B cell (primary cell): ENCODE results near the gene PLXDC1. TPM values are rescaled to one million over a fixed set of nuclear protein-coding genes. Genes with fewer than 3 reads are reported as not detected.

Source experiments
- ATAC-seq: fragments of 200-7000 bp; cut with Tn5 transposase; one replicate; pipeline ENCODE4 v1.10.0; 2021; ENCODE audit warnings: low read depth, mild to moderate bottlenecking, moderate number of reproducible peaks, moderate library complexity
- CTCF ChIA-PET: fragments of 350-600 bp; sonication (Branson Sonifier 250); formaldehyde crosslinking; loops from one replicate; lab custom pipeline; 2021; ENCODE audit warnings: antibody characterized with exemption, inconsistent platforms; lab: Charles Lee
- POLR2A ChIA-PET: fragments of 350-600 bp; sonication (Branson Sonifier 250); formaldehyde crosslinking; loops from one replicate; lab custom pipeline; 2021; ENCODE audit warnings: antibody characterized with exemption; lab: Charles Lee
- DNase-seq: peaks from one replicate; pipeline ENCODE4 v3.0.0; 2013
- H2AFZ ChIP-seq: 2 replicates; pipeline ENCODE4 v1.6.1; 2012; ENCODE audit warnings: mild to moderate bottlenecking, low read depth, low read length; ENCODE audit not compliant: insufficient read depth, poor library complexity, severe bottlenecking
- H3K27ac ChIP-seq, 2 donors: 1 replicate in 1 of 2; 2 replicates in 1 of 2; pipeline ENCODE4 v1.5.1; 2012 to 2013; ENCODE audit warnings: low read length in 2 of 2, mild to moderate bottlenecking in 2 of 2, moderate library complexity in 1 of 2
- H3K27me3 ChIP-seq, 4 experiments: fragments of 200-600 bp in 1 of 4; sonication (generic) in 1 of 4; replicated peaks in 1 of 4; 1 replicate in 2 of 4; 2 replicates in 2 of 4; pipeline versions ENCODE4 v1.6.1 to v1.7.0; 2013 to 2016; ENCODE audit warnings: low read length in 3 of 4, mild to moderate bottlenecking in 2 of 4, mixed read lengths in 1 of 4, moderate library complexity in 1 of 4; ENCODE audit not compliant: insufficient read depth in 4 of 4, control insufficient read depth in 3 of 4; ENCODE audit errors: control extremely low read depth in 1 of 4
- H3K36me3 ChIP-seq, 2 experiments: replicated peaks in 1 of 2; 1 replicate in 1 of 2; 2 replicates in 1 of 2; pipeline versions ENCODE4 v1.6.1 to v1.7.1; 2013; ENCODE audit warnings: low read length in 1 of 2; ENCODE audit not compliant: insufficient read depth in 2 of 2, control insufficient read depth in 1 of 2; ENCODE audit errors: control extremely low read depth in 1 of 2, extremely low read depth in 1 of 2
- H3K4me1 ChIP-seq, 2 donors: fragments of 200-600 bp in 1 of 2; sonication (generic) in 1 of 2; 1 replicate in 1 of 2; 2 replicates in 1 of 2; pipeline versions ENCODE4 v1.5.1 to v1.6.1; 2013 to 2017; ENCODE audit warnings: low read length in 2 of 2; ENCODE audit not compliant: control insufficient read depth in 2 of 2, insufficient read depth in 2 of 2
- H3K4me2 ChIP-seq: replicated peaks from 2 replicates; pipeline ENCODE3; 2012; ENCODE audit warnings: mild to moderate bottlenecking, low read depth, low read length; ENCODE audit not compliant: poor library complexity, severe bottlenecking
- H3K4me3 ChIP-seq, 5 experiments: fragments of 200-600 bp in 1 of 5; sonication (generic) in 1 of 5; 1 replicate in 3 of 5; 2 replicates in 2 of 5; pipeline versions ENCODE4 v1.5.1 to v1.7.0; 2011 to 2016; ENCODE audit warnings: low read length in 4 of 5, mild to moderate bottlenecking in 4 of 5, low read depth in 2 of 5, control low read depth in 1 of 5, moderate library complexity in 1 of 5; ENCODE audit not compliant: insufficient read depth in 1 of 5; ENCODE audit errors: control extremely low read depth in 1 of 5, extremely low read depth in 1 of 5
- H3K79me2 ChIP-seq: fragments of 200-600 bp; sonication (generic); one replicate; pipeline ENCODE4 v1.6.0; 2016; ENCODE audit warnings: low read length; ENCODE audit not compliant: control insufficient read depth, insufficient read depth
- H3K9ac ChIP-seq: fragments of 200-600 bp; sonication (generic); 2 replicates; pipeline ENCODE4 v1.6.1; 2017; ENCODE audit warnings: mild to moderate bottlenecking, low read length, moderate library complexity
- H3K9me3 ChIP-seq, 3 donors: one replicate each; pipeline versions ENCODE4 v1.6.1 to v1.7.1; 2013; ENCODE audit warnings: low read length in 2 of 3; ENCODE audit not compliant: control insufficient read depth in 2 of 3, insufficient read depth in 1 of 3; ENCODE audit errors: control extremely low read depth in 1 of 3
- H4K20me1 ChIP-seq: 2 replicates; pipeline ENCODE4 v1.6.0; 2012; ENCODE audit warnings: mild to moderate bottlenecking, low read length; ENCODE audit not compliant: insufficient read depth, control insufficient read depth, poor library complexity, severe bottlenecking
- H3K27ac Mint-ChIP-seq: one replicate; pipeline ENCODE4 v1.8.0; 2021; ENCODE audit warnings: mixed read lengths
- H3K27me3 Mint-ChIP-seq: one replicate; pipeline ENCODE4 v1.8.0; 2021; ENCODE audit warnings: mixed read lengths
- H3K4me1 Mint-ChIP-seq: one replicate; pipeline ENCODE4 v1.8.0; 2021; ENCODE audit warnings: mixed read lengths
- H3K4me3 Mint-ChIP-seq: one replicate; pipeline ENCODE4 v1.8.0; 2021; ENCODE audit warnings: mixed read lengths
- H3K9me3 Mint-ChIP-seq: one replicate; pipeline ENCODE4 v1.8.0; 2022; ENCODE audit warnings: mixed read lengths; ENCODE audit not compliant: insufficient read depth
- EZH2 ChIP-seq: IDR thresholded peaks from 2 replicates; pipeline ENCODE4 v1.6.1; 2012; ENCODE audit warnings: borderline replicate concordance, low read depth, mild to moderate bottlenecking, moderate library complexity, low read length; ENCODE audit not compliant: insufficient read depth, poor library complexity, severe bottlenecking
- WGBS: methylation state at CpG from one replicate; pipeline ENCODE4 v1.1.5; 2013; ENCODE audit warnings: missing lambda C conversion rate; ENCODE audit not compliant: insufficient coverage; 5-methylcytosine and 5-hydroxymethylcytosine counted together
- intact Hi-C: fragments of 100-400 bp; cut with micrococcal nuclease; formaldehyde crosslinking; loops from one replicate; pipeline ENCODE4 v1.10.0; 2022
- polyA plus RNA-seq: library from polyadenylated mRNA; depleted of rRNA; stranded (reverse); fragments of >200 nt; gene quantifications from 2 replicates; pipeline ENCODE4 v1.2.3, GENCODE V29; 2012
- total RNA-seq, 2 donors: library from RNA; stranded (reverse); fragments of 120-200 nt in 1 of 2; gene quantifications; 1 replicate in 1 of 2; 2 replicates in 1 of 2; pipeline versions ENCODE4 v1.2.3 to v1.2.4, GENCODE V29; 2013 to 2022
- TF ChIP-seq, protein P1 (sequence below): fragments of 200-600 bp; IDR thresholded peaks from one replicate; pipeline ENCODE4 v1.8.0; 2022; ENCODE audit warnings: antibody characterized with exemption, mild to moderate bottlenecking

Gene PLXDC1
- total and polyA plus RNA-seq, 2 donors (not counting 1 experiment from before 2014, with no cell fraction given) = 0.69 TPM; not detected in 1

DNA sequence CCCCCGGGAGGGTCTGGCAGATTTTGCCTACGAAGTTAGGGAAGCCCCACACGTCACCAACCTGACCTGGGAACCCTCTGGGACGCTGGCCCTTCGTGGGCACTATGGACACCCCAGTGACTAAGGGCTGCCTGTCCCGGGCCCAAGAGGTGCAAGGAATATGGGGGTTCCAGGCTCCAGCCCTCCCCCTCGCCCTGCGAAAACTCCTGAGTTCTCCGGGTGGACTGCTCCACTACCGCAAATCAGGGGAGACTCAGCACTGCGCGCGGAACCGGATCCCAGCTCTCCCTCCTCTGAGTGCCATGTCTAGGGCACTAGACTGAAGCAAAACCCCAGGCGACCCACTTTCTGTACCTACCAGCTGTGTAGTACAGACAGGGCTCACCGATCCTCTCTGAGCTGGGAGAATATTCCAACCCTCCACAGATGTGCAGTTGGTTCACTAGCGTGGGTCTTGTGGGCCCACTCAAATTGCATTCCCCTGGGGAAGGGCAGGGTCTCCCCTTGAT is 14.5 kb upstream of the PLXDC1 start, which contains the start of gene ARL5C:
Gene ARL5C (minus strand): TSS at position 321 of the 509 bp plus-strand sequence. CDS start 401 bp downstream, outside the sequence.
- no peak within 1 kb of the TSS for H3K27ac ChIP-seq
- peaks cover 0 to 40% (median 12%) of the 10 kb centered on the region in 4 experiments for H3K27me3 ChIP-seq
- peak; percentile 29 for DNase-seq
- Mint-ChIP-seq H3K27ac (peak within 1 kb of the TSS; percentile 29), H3K27me3 (peaks cover 20% of the 10 kb centered on the region), H3K4me3 (peak within 1 kb of the TSS; percentile 90), H3K9me3 (no peaks in the 10 kb centered on the region), H3K4me1 (peaks cover 28% of the 10 kb centered on the region)
- no peaks in the 10 kb centered on the region for H4K20me1 ChIP-seq
- H3K79me2 ChIP-seq = no peaks in the 10 kb centered on the region
- intact Hi-C loops = no loop called here
- TF ChIP-seq EZH2 = no peak
- TF ChIP-seq, protein P1, sequence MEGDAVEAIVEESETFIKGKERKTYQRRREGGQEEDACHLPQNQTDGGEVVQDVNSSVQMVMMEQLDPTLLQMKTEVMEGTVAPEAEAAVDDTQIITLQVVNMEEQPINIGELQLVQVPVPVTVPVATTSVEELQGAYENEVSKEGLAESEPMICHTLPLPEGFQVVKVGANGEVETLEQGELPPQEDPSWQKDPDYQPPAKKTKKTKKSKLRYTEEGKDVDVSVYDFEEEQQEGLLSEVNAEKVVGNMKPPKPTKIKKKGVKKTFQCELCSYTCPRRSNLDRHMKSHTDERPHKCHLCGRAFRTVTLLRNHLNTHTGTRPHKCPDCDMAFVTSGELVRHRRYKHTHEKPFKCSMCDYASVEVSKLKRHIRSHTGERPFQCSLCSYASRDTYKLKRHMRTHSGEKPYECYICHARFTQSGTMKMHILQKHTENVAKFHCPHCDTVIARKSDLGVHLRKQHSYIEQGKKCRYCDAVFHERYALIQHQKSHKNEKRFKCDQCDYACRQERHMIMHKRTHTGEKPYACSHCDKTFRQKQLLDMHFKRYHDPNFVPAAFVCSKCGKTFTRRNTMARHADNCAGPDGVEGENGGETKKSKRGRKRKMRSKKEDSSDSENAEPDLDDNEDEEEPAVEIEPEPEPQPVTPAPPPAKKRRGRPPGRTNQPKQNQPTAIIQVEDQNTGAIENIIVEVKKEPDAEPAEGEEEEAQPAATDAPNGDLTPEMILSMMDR = no peak
- no peaks in the 10 kb centered on the region for H3K36me3 ChIP-seq
- H3K4me1 ChIP-seq = peaks cover 27 to 29% of the 10 kb centered on the region in 2 donors
- 32% methylated on average over 17 of the region's 17 CpGs for WGBS
- ATAC-seq = no peak
- H2AFZ ChIP-seq = peak within 1 kb of the TSS; percentile 87
- H3K9me3 ChIP-seq = peaks cover 0 to 12% (median 0%) of the 10 kb centered on the region in 3 donors
- peak within 1 kb of the TSS; percentile 89 for H3K4me2 ChIP-seq
- peak within 1 kb of the TSS; percentile 71 for H3K9ac ChIP-seq
- CTCF ChIA-PET = interaction anchor here (1.0 to 6.9 kb wide), 10 partner anchors 9 to 184 kb away, joined by 3 to 77 read pairs (median 22); partner anchors contain the start of gene PLXDC1
- H3K4me3 ChIP-seq = peak within 1 kb of the TSS; percentile 36 to 74 (median 69)
- POLR2A ChIA-PET = interaction anchor here (0.6 to 0.9 kb wide), 2 partner anchors 199 to 411 kb away, joined by 3 read pairs; partner anchors contain the start of gene FBXO47
